ENCODE measurements around the gene PRDM16. TPM values are rescaled to one million over a fixed set of nuclear protein-coding genes. Genes with fewer than 3 reads are reported as not detected.
A peak's percentile ranks its signal among the peaks of the same experiment; 100 is the strongest.

The PRDM16 gene
- total RNA-seq, 1 experiment from 2014 or later: 0.17 TPM

- Histone ChIP-seq H2BK12ac (ENCODE audit: insufficient read length, low read depth, low read length) (no peak overlapping the region), H3K4me2 (ENCODE audit: insufficient read depth, insufficient read length, low read length) (no peak overlapping the region), H3K27me3 (ENCODE audit: insufficient read depth, low read length) (no peaks in the 10 kb centered on the region), H3K23me2 (ENCODE audit: insufficient read length, low read depth, low read length, poor library complexity, severe bottlenecking) (no peaks in the 10 kb centered on the region), H3K23ac (ENCODE audit: insufficient read length, low read depth, low read length) (no peak overlapping the region), H4K91ac (ENCODE audit: insufficient read length, low read depth, low read length) (no peak overlapping the region), H2AFZ (ENCODE audit: low read length) (no peak overlapping the region), H3K27ac (ENCODE audit: insufficient read length, low read depth, low read length) (no peak overlapping the region), H3K14ac (ENCODE audit: insufficient read depth, low read length) (peak overlapping the region; percentile 23; the same call in 1 of the 2 replicates), H4K20me1 (ENCODE audit: control insufficient read depth, insufficient read depth, insufficient read length) (peaks cover 3% of the 10 kb centered on the region), H3K56ac (ENCODE audit: insufficient read length, low read depth, low read length) (no peak overlapping the region), H3K4me1 (ENCODE audit: insufficient read depth, low read length) (peaks cover 4% of the 10 kb centered on the region; the same call in 1 of the 2 replicates), H3K4ac (ENCODE audit: low read depth, low read length) (no peak overlapping the region), H3K18ac (ENCODE audit: insufficient read length, low read depth, low read length) (peak overlapping the region; percentile 28), H3K79me2 (ENCODE audit: insufficient read depth, low read length) (no peaks in the 10 kb centered on the region), H3T11ph (ENCODE audit: low read length) (no peak overlapping the region), H2BK5ac (ENCODE audit: insufficient read length, low read length) (no peak overlapping the region), H4K8ac (replicated peaks; ENCODE audit: insufficient read length, low read depth, low read length) (peak overlapping the region; percentile 74), H3K9ac (ENCODE audit: extremely low read depth, insufficient read length, low read length) (no peak overlapping the region), H2AK5ac (ENCODE audit: insufficient read length, low read length) (no peak overlapping the region), H4K5ac (ENCODE audit: insufficient read length, low read depth, low read length) (no peak overlapping the region), H2BK20ac (ENCODE audit: low read depth, low read length, poor library complexity, severe bottlenecking) (no peak overlapping the region), H2BK120ac (ENCODE audit: low read depth, low read length, poor library complexity, severe bottlenecking) (no peak overlapping the region), H2BK15ac (ENCODE audit: low read depth, low read length) (no peak overlapping the region), H3K9me3 (ENCODE audit: control insufficient read depth, low read depth, low read length) (no peaks in the 10 kb centered on the region), H3K79me1 (ENCODE audit: insufficient read depth, low read depth, low read length, poor library complexity, severe bottlenecking) (no peaks in the 10 kb centered on the region)
- no peak for TF ChIP-seq CTCF (conservative IDR thresholded peaks at IDR 0.05)
- H3K9me3 Mint-ChIP-seq: peaks cover 0 to 3% of the 10 kb centered on the region in 2 experiments; a peak in 2 of 5 replicates
- no peak overlapping the region for H3K27ac Mint-ChIP-seq
- DNase-seq: no peak
- WGBS (ENCODE audit: extremely low coverage, insufficient read length, low lambda C conversion rate): no CpG with 5 or more reads among the region's 42 CpGs
- H3K4me1 Mint-ChIP-seq: peaks cover 19 to 25% of the 10 kb centered on the region in 2 experiments
- H3K36me3 Mint-ChIP-seq (ENCODE audit: insufficient read depth in 1 of 3, low read depth in 3 of 3): no peaks in the 10 kb centered on the region
- no peak overlapping the region for H3K4me3 Mint-ChIP-seq
- peaks cover 18% of the 10 kb centered on the region for H3K27me3 Mint-ChIP-seq (ENCODE audit: low read depth)
Measured at GRCh38 chr1:3366126-3367051, 297.4 kb downstream of the PRDM16 start.

Measured in H9 (cell line).